Transverse colon (tissue), 4 donors: ENCODE data around the gene SHLD1. TPM values are rescaled to one million over a fixed set of nuclear protein-coding genes. Genes with fewer than 3 reads are reported as not detected.

Experiments
- DNase-seq: peaks from one replicate; pipeline ENCODE4 v3.0.0-alpha.2; 2019
- H3K27ac ChIP-seq, 4 donors: fragments of 200-600 bp; sonication (generic); 2 replicates each; pipeline ENCODE4 v1.5.1; 2016 to 2018; ENCODE audit warnings: inconsistent platforms in 4 of 4
- H3K27me3 ChIP-seq: fragments of 200-600 bp; sonication (generic); 2 replicates; pipeline ENCODE4 v1.5.1; 2017; ENCODE audit warnings: inconsistent platforms
- H3K36me3 ChIP-seq, 4 donors: fragments of 200-600 bp; sonication (generic); 2 replicates each; pipeline ENCODE4 v1.5.1; 2017 to 2019; ENCODE audit warnings: inconsistent platforms in 4 of 4
- H3K4me1 ChIP-seq, 4 donors: fragments of 200-600 bp; sonication (generic); 2 replicates each; pipeline ENCODE4 v1.5.1; 2017 to 2020; ENCODE audit warnings: inconsistent platforms in 4 of 4
- H3K4me3 ChIP-seq, 4 donors: fragments of 200-600 bp; sonication (generic); 1 replicate in 1 of 4; 2 replicates in 3 of 4; pipeline versions ENCODE4 v1.5.1 to v1.6.1; 2017 to 2019; ENCODE audit warnings: inconsistent platforms in 4 of 4
- H3K9me3 ChIP-seq, 2 donors: fragments of 200-600 bp; sonication (generic); 2 replicates each; pipeline ENCODE4 v1.5.1; 2017 to 2019; ENCODE audit warnings: inconsistent platforms in 2 of 2
- CTCF ChIP-seq, 5 experiments: fragments of 200-600 bp in 3 of 5; fragments of 450-650 bp in 2 of 5; sonication (generic) in 3 of 5; IDR thresholded peaks; 1 replicate in 2 of 5; 2 replicates in 3 of 5; pipeline ENCODE4 v1.5.1; 2016 to 2017; ENCODE audit warnings: antibody characterized with exemption in 5 of 5, inconsistent platforms in 3 of 5, mild to moderate bottlenecking in 2 of 5, moderate library complexity in 1 of 5
- EP300 ChIP-seq: sonication (generic); formaldehyde crosslinking; IDR thresholded peaks from one replicate; pipeline ENCODE4 v1.6.1; 2017; ENCODE audit warnings: antibody characterized with exemption, low read depth
- POLR2A ChIP-seq: fragments of 450-650 bp; IDR thresholded peaks from one replicate; pipeline ENCODE4 v1.6.1; 2016; ENCODE audit warnings: antibody characterized with exemption, mild to moderate bottlenecking, moderate library complexity
- POLR2AphosphoS5 ChIP-seq, 3 donors: sonication (generic); formaldehyde crosslinking; IDR thresholded peaks; one replicate each; pipeline ENCODE4 v1.6.1; 2016; ENCODE audit warnings: antibody characterized with exemption in 3 of 3
- WGBS, 2 donors: methylation state at CpG; one replicate each; pipeline ENCODE4 v1.1.5; 2018; ENCODE audit warnings: low coverage in 1 of 2; 5-methylcytosine and 5-hydroxymethylcytosine counted together
- in situ Hi-C, 4 donors: fragments of 200-750 bp; cut with MboI; loops; one replicate each; pipeline versions ENCODE4 v1.15.0 to v1.15.1; 2017; ENCODE audit warnings: low sequenced_read_pairs in 3 of 4, low pct_ligation_motif_present in 1 of 4, low pct_unique_long_range_greater_than_20kb in 1 of 4
- intact Hi-C: fragments of 100-400 bp; cut with DNase I; formaldehyde crosslinking; loops from one replicate; pipeline ENCODE4 v1.15.1; 2023; ENCODE audit warnings: low total_unique reads
- total RNA-seq, 4 donors: library from RNA; depleted of rRNA; stranded (reverse); fragments of >200 nt; gene quantifications; one replicate each; pipeline ENCODE4 v1.1.0, GENCODE V29; 2016

SHLD1 gene
- total RNA-seq, 4 donors from 2014 or later = 3.0 to 43.8 (median 6.8) TPM; not detected in 1

- H3K27ac ChIP-seq = no peak overlapping the region
- in situ Hi-C loops (no loop called here), intact Hi-C loops (no loop called here)
- no peak for DNase-seq
- H3K9me3 ChIP-seq = no peaks in the 10 kb centered on the region
- no peaks in the 10 kb centered on the region for H3K27me3 ChIP-seq
- WGBS, 2 donors = 92 to 94% methylated on average over 1 of the region's 1 CpG
- no peak overlapping the region for H3K4me3 ChIP-seq
- H3K4me1 ChIP-seq = peaks cover 0 to 13% (median 0%) of the 10 kb centered on the region in 4 donors
- no peaks in the 10 kb centered on the region for H3K36me3 ChIP-seq
- TF ChIP-seq POLR2AphosphoS5 (IDR thresholded peaks at IDR 0.05) = no peak
- no peak for TF ChIP-seq POLR2A
- TF ChIP-seq CTCF (IDR thresholded peaks at IDR 0.05) = no peak
- TF ChIP-seq EP300 = no peak
Measured at GRCh38 chr20:5841522-5841921, 91.3 kb downstream of the SHLD1 start.

GRCh38 chr20:5842465-5842864 is 92.3 kb downstream of the SHLD1 start:
- H3K4me3 ChIP-seq = no peak overlapping the region
- DNase-seq = no peak
- H3K36me3 ChIP-seq = no peaks in the 10 kb centered on the region
- in situ Hi-C loops = no loop called here
- H3K4me1 ChIP-seq = peaks cover 0 to 11% (median 0%) of the 10 kb centered on the region in 4 donors
- no peaks in the 10 kb centered on the region for H3K27me3 ChIP-seq
- H3K9me3 ChIP-seq = no peaks in the 10 kb centered on the region
- 86 to 94% methylated on average over 2 of the region's 2 CpGs for WGBS, 2 donors
- H3K27ac ChIP-seq = no peak overlapping the region
- intact Hi-C loops = no loop called here
- TF ChIP-seq POLR2AphosphoS5 (IDR thresholded peaks at IDR 0.05) (no peak), EP300 (no peak), CTCF (IDR thresholded peaks at IDR 0.05) (no peak), POLR2A (no peak)

- in situ Hi-C loops (no loop called here), intact Hi-C loops (no loop called here)
- DNase-seq = no peak
- TF ChIP-seq POLR2A (no peak), EP300 (no peak), POLR2AphosphoS5 (IDR thresholded peaks at IDR 0.05) (no peak), CTCF (IDR thresholded peaks at IDR 0.05) (no peak)
- Histone ChIP-seq H3K4me1 (peaks cover 0 to 11% (median 0%) of the 10 kb centered on the region in 4 donors), H3K27me3 (no peaks in the 10 kb centered on the region), H3K27ac (no peak overlapping the region), H3K36me3 (no peaks in the 10 kb centered on the region), H3K4me3 (no peak overlapping the region), H3K9me3 (no peaks in the 10 kb centered on the region)
- WGBS, 2 donors = 52 to 60% methylated on average over 4 to 5 of the region's 5 CpGs
Measured at GRCh38 chr20:5843054-5843592, 92.9 kb downstream of the SHLD1 start.

- no peak overlapping the region for H3K4me3 ChIP-seq
- H3K9me3 ChIP-seq = no peaks in the 10 kb centered on the region
- 57% methylated on average over 2 of the region's 2 CpGs; no CpG with 5 or more reads in 1 of the 2 donors for WGBS, 2 donors
- DNase-seq = no peak
- no peaks in the 10 kb centered on the region for H3K36me3 ChIP-seq
- H3K27me3 ChIP-seq = no peaks in the 10 kb centered on the region
- H3K27ac ChIP-seq = no peak overlapping the region
- TF ChIP-seq POLR2AphosphoS5 (IDR thresholded peaks at IDR 0.05) (no peak), EP300 (no peak), POLR2A (no peak), CTCF (IDR thresholded peaks at IDR 0.05) (no peak)
- H3K4me1 ChIP-seq = peaks cover 0 to 11% (median 0%) of the 10 kb centered on the region in 4 donors
- in situ Hi-C loops = no loop called here
- intact Hi-C loops = no loop called here
Measured at GRCh38 chr20:5844063-5844681, 94.0 kb downstream of the SHLD1 start.
